H9 (cell line): ENCODE results near the gene OR1B1. TPM values are rescaled to one million over a fixed set of nuclear protein-coding genes. Genes with fewer than 3 reads are reported as not detected.

Experiments
- DNase-seq: peaks from one replicate; pipeline ENCODE4 v3.0.0-alpha.2; 2017
- H2AFZ ChIP-seq: one replicate; pipeline ENCODE4 v1.6.1; 2013; ENCODE audit warnings: mild to moderate bottlenecking, low read length, control low read depth, moderate library complexity
- H2AK5ac ChIP-seq: 2 replicates; pipeline ENCODE4 v1.6.1; 2013; ENCODE audit warnings: low read length, control low read depth, mixed read lengths; ENCODE audit not compliant: insufficient read length
- H2BK120ac ChIP-seq: one replicate; pipeline ENCODE4 v1.6.1; 2013; ENCODE audit warnings: low read depth, mild to moderate bottlenecking, low read length, control low read depth, inconsistent platforms; ENCODE audit not compliant: poor library complexity, severe bottlenecking
- H2BK12ac ChIP-seq: 2 replicates; pipeline ENCODE4 v1.6.1; 2013; ENCODE audit warnings: low read length, control low read depth, mixed read lengths, low read depth; ENCODE audit not compliant: insufficient read length
- H2BK15ac ChIP-seq: 2 replicates; pipeline ENCODE4 v1.6.1; 2013; ENCODE audit warnings: low read depth, low read length, control low read depth
- H2BK20ac ChIP-seq: one replicate; pipeline ENCODE4 v1.6.1; 2013; ENCODE audit warnings: low read depth, mild to moderate bottlenecking, low read length, control low read depth, inconsistent platforms; ENCODE audit not compliant: poor library complexity, severe bottlenecking
- H2BK5ac ChIP-seq: 2 replicates; pipeline ENCODE4 v1.6.1; 2013; ENCODE audit warnings: low read length, control low read depth, mixed read lengths; ENCODE audit not compliant: insufficient read length
- H3K14ac ChIP-seq: 2 replicates; pipeline ENCODE4 v1.6.1; 2013; ENCODE audit warnings: low read length, control low read depth; ENCODE audit not compliant: insufficient read depth
- H3K18ac ChIP-seq: 2 replicates; pipeline ENCODE4 v1.6.1; 2013; ENCODE audit warnings: low read depth, mild to moderate bottlenecking, mixed read lengths, low read length, control low read depth; ENCODE audit not compliant: insufficient read length
- H3K23ac ChIP-seq: 2 replicates; pipeline ENCODE4 v1.6.1; 2013; ENCODE audit warnings: low read length, control low read depth, mixed read lengths, low read depth; ENCODE audit not compliant: insufficient read length
- H3K23me2 ChIP-seq: 2 replicates; pipeline ENCODE4 v1.6.1; 2013; ENCODE audit warnings: low read depth, mild to moderate bottlenecking, mixed read lengths, low read length, control low read depth; ENCODE audit not compliant: insufficient read length, poor library complexity, severe bottlenecking
- H3K27ac ChIP-seq: 2 replicates; pipeline ENCODE4 v1.5.1; 2013; ENCODE audit warnings: low read length, control low read depth, mixed read lengths, low read depth; ENCODE audit not compliant: insufficient read length
- H3K27me3 ChIP-seq: 2 replicates; pipeline ENCODE4 v1.6.1; 2013; ENCODE audit warnings: low read length, control low read depth, inconsistent platforms; ENCODE audit not compliant: insufficient read depth
- H3K4ac ChIP-seq: 2 replicates; pipeline ENCODE4 v1.6.1; 2013; ENCODE audit warnings: low read depth, mild to moderate bottlenecking, control low read depth, inconsistent platforms, low read length, moderate library complexity
- H3K4me1 ChIP-seq: 2 replicates; pipeline ENCODE4 v1.6.1; 2013; ENCODE audit warnings: low read length, control low read depth, inconsistent platforms; ENCODE audit not compliant: insufficient read depth
- H3K4me2 ChIP-seq: 2 replicates; pipeline ENCODE4 v1.6.1; 2013; ENCODE audit warnings: low read length, control low read depth, mixed read lengths; ENCODE audit not compliant: insufficient read length, insufficient read depth
- H3K56ac ChIP-seq: 2 replicates; pipeline ENCODE4 v1.6.1; 2013; ENCODE audit warnings: low read depth, mild to moderate bottlenecking, mixed read lengths, low read length, control low read depth; ENCODE audit not compliant: insufficient read length
- H3K79me1 ChIP-seq: 2 replicates; pipeline ENCODE4 v1.6.1; 2013; ENCODE audit warnings: low read depth, mild to moderate bottlenecking, moderate library complexity, low read length, control low read depth, inconsistent platforms; ENCODE audit not compliant: insufficient read depth, poor library complexity, severe bottlenecking
- H3K79me2 ChIP-seq: 2 replicates; pipeline ENCODE4 v1.6.1; 2013; ENCODE audit warnings: low read length, control low read depth, inconsistent platforms; ENCODE audit not compliant: insufficient read depth
- H3K9ac ChIP-seq: 2 replicates; pipeline ENCODE4 v1.6.1; 2013; ENCODE audit warnings: low read length, control low read depth, mixed read lengths; ENCODE audit not compliant: insufficient read length; ENCODE audit errors: extremely low read depth
- H3K9me3 ChIP-seq: one replicate; pipeline ENCODE4 v1.6.1; 2013; ENCODE audit warnings: low read depth, low read length, inconsistent platforms; ENCODE audit not compliant: control insufficient read depth
- H3T11ph ChIP-seq: one replicate; pipeline ENCODE4 v1.6.1; 2013; ENCODE audit warnings: mild to moderate bottlenecking, low read length, control low read depth, inconsistent platforms
- H4K20me1 ChIP-seq: one replicate; pipeline ENCODE4 v1.6.1; 2013; ENCODE audit not compliant: control insufficient read depth, insufficient read length, insufficient read depth
- H4K5ac ChIP-seq: 2 replicates; pipeline ENCODE4 v1.6.1; 2013; ENCODE audit warnings: low read depth, mild to moderate bottlenecking, mixed read lengths, low read length, control low read depth; ENCODE audit not compliant: insufficient read length
- H4K8ac ChIP-seq: replicated peaks from 2 replicates; pipeline ENCODE4 v1.6.1; 2013; ENCODE audit warnings: low read length, control low read depth, mixed read lengths, low read depth; ENCODE audit not compliant: insufficient read length
- H4K91ac ChIP-seq: 2 replicates; pipeline ENCODE4 v1.6.1; 2013; ENCODE audit warnings: low read depth, mild to moderate bottlenecking, moderate library complexity, mixed read lengths, low read length, control low read depth; ENCODE audit not compliant: insufficient read length
- H3K27ac Mint-ChIP-seq, 3 experiments: 2 replicates in 2 of 3; 3 replicates in 1 of 3; pipeline ENCODE4 v1.8.0; 2020 to 2021; ENCODE audit warnings: mixed read lengths in 3 of 3, mild to moderate bottlenecking in 1 of 3, moderate library complexity in 1 of 3
- H3K27me3 Mint-ChIP-seq: 2 replicates; pipeline ENCODE4 v1.8.0; 2021; ENCODE audit warnings: low read depth, mild to moderate bottlenecking, moderate library complexity, mixed read lengths
- H3K36me3 Mint-ChIP-seq, 3 experiments: 2 replicates in 2 of 3; 3 replicates in 1 of 3; pipeline ENCODE4 v1.8.0; 2020 to 2021; ENCODE audit warnings: low read depth in 3 of 3, mixed read lengths in 3 of 3; ENCODE audit not compliant: insufficient read depth in 1 of 3
- H3K4me1 Mint-ChIP-seq, 2 experiments: 2 replicates each; pipeline ENCODE4 v1.8.0; 2020; ENCODE audit warnings: mixed read lengths in 2 of 2
- H3K4me3 Mint-ChIP-seq, 2 experiments: 2 replicates in 1 of 2; 3 replicates in 1 of 2; pipeline ENCODE4 v1.8.0; 2020 to 2021; ENCODE audit warnings: mild to moderate bottlenecking in 2 of 2, mixed read lengths in 2 of 2, moderate library complexity in 1 of 2
- H3K9me3 Mint-ChIP-seq, 2 experiments: 2 replicates in 1 of 2; 3 replicates in 1 of 2; pipeline ENCODE4 v1.8.0; 2020; ENCODE audit warnings: mild to moderate bottlenecking in 2 of 2, mixed read lengths in 2 of 2, moderate library complexity in 1 of 2
- CTCF ChIP-seq: fragments of 200-600 bp; sonication (generic); conservative IDR thresholded peaks from 3 replicates; pipeline ENCODE4 v1.8.0; 2021; ENCODE audit warnings: antibody characterized with exemption, mild to moderate bottlenecking
- WGBS: extraction: QIAGEN DNeasy Blood & Tissue Kit; methylation state at CpG from one replicate; pipeline ENCODE4 v1.1.7; 2013; ENCODE audit warnings: missing lambda C conversion rate, low lambda C conversion rate, mixed read lengths; ENCODE audit not compliant: insufficient read length; ENCODE audit errors: extremely low coverage; 5-methylcytosine and 5-hydroxymethylcytosine counted together
- total RNA-seq: library from RNA; stranded (reverse); gene quantifications from 2 replicates; pipeline ENCODE4 v1.2.1, GENCODE V29; 2021

The OR1B1 gene
- total RNA-seq, 1 experiment from 2014 or later: not detected

- no peak within 1 kb of the TSS for H3K23ac ChIP-seq
- H3K79me1 ChIP-seq: no peaks in the 10 kb centered on the region
- no peak within 1 kb of the TSS for H3K14ac ChIP-seq
- H3K36me3 Mint-ChIP-seq: peaks cover 0 to 38% (median 3%) of the 10 kb centered on the region in 3 experiments; a peak in 2 of 7 replicates
- H3K4me1 Mint-ChIP-seq: no peaks in the 10 kb centered on the region
- no peaks in the 10 kb centered on the region for H3K27me3 ChIP-seq
- H3K4me2 ChIP-seq: no peak within 1 kb of the TSS
- H2AFZ ChIP-seq: no peak within 1 kb of the TSS
- peaks cover 86 to 88% of the 10 kb centered on the region in 2 experiments for H3K9me3 Mint-ChIP-seq
- no peak within 1 kb of the TSS for H2BK20ac ChIP-seq
- no peak within 1 kb of the TSS for H2BK120ac ChIP-seq
- H3K18ac ChIP-seq: no peak within 1 kb of the TSS
- H3K27ac Mint-ChIP-seq: no peak within 1 kb of the TSS
- no peak within 1 kb of the TSS for H4K8ac ChIP-seq
- no peaks in the 10 kb centered on the region for H3K23me2 ChIP-seq
- no peak within 1 kb of the TSS for H2BK5ac ChIP-seq
- H3K4ac ChIP-seq: no peak within 1 kb of the TSS
- peaks cover under 1% of the 10 kb centered on the region for H3K27me3 Mint-ChIP-seq
- H3K79me2 ChIP-seq: no peaks in the 10 kb centered on the region
- no peak within 1 kb of the TSS for H3K27ac ChIP-seq
- H4K5ac ChIP-seq: no peak within 1 kb of the TSS
- H3K9me3 ChIP-seq: peaks cover 73% of the 10 kb centered on the region
- no peak for DNase-seq
- no peak within 1 kb of the TSS for H2AK5ac ChIP-seq
- no peak for TF ChIP-seq CTCF
- no peaks in the 10 kb centered on the region for H3K4me1 ChIP-seq
- no peak within 1 kb of the TSS for H3K9ac ChIP-seq
- H3K4me3 Mint-ChIP-seq: no peak within 1 kb of the TSS
- H2BK15ac ChIP-seq: no peak within 1 kb of the TSS
- H3K56ac ChIP-seq: no peak within 1 kb of the TSS
- H4K91ac ChIP-seq: no peak within 1 kb of the TSS
- no peaks in the 10 kb centered on the region for H4K20me1 ChIP-seq
- H3T11ph ChIP-seq: no peak within 1 kb of the TSS
- no peak within 1 kb of the TSS for H2BK12ac ChIP-seq
- WGBS: no CpG with 5 or more reads among the region's 2 CpGs
These were observed 4.0 kb upstream of the OR1B1 start, which contains the start of gene OR1L1 for GRCh38 chr9:122661416-122661815. Gene OR1L1 (plus strand): TSS chr9:122661716. CDS start chr9:122661716, 0 bp downstream.
